Measurements from ENCODE around the gene SNCA. TPM values are rescaled to one million over a fixed set of nuclear protein-coding genes. Genes with fewer than 3 reads are reported as not detected.

Gene SNCA
- total and polyA plus RNA-seq, 2 of the 8 experiments (the other 6 are each of a cell fraction or from before 2014, with no cell fraction given) = 8.5 to 16.8 TPM

DNA sequence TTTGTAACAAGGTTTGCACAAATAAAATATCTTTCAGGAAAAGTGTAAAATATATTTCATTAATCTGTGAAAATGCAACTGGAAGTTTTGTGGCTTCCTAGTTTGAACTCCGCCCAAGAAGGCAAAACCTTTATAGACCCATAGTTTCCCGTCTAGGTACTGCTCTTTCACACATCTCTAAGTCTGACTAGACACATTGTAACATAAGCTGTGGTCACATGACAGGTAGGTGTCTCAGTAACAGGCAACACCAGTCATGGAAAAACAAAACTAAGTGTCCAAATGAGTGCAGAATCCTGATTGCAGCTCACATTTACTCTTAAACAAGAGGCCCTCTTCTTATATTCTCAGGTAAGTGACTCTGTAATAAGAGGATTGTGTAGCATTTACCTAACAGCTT lies 55.6 kb downstream of the SNCA start (continued):
- TF ChIP-seq SAP30 (IDR thresholded peaks at IDR 0.05; ENCODE audit: insufficient read depth, insufficient replicate concordance, low read length) (no peak), TAF7 (optimal IDR thresholded peaks at IDR 0.05; ENCODE audit: borderline replicate concordance, low read depth, low read length) (no peak)
